Hippocampal formation (tissue), 2 donors: Measurements from ENCODE around the gene RASSF8.

Experiments used
- DNase-seq, 2 donors: peaks; one replicate each; lab custom pipeline; 2025; lab: John Stamatoyannopoulos, UW

Gene RASSF8

GRCh38 chr12:26062006-26062405 is 103.5 kb downstream of the RASSF8 start:
- DNase-seq, result no peak

GRCh38 chr12:26062566-26062965 is 104.1 kb downstream of the RASSF8 start:
- DNase-seq, result no peak

- no peak for DNase-seq
Observed at GRCh38 chr12:26065451-26065850, 107.0 kb downstream of the RASSF8 start.

- DNase-seq, result no peak
Observed at GRCh38 chr12:26068503-26068902, 110.0 kb downstream of the RASSF8 start.

- DNase-seq, result no peak
Observed at GRCh38 chr12:26069796-26070195, 111.3 kb downstream of the RASSF8 start.

- no peak for DNase-seq
Observed at GRCh38 chr12:26077915-26078702, 119.6 kb downstream of the RASSF8 start.

- DNase-seq, result no peak
Observed at GRCh38 chr12:26080911-26081310, 122.4 kb downstream of the RASSF8 start.

- DNase-seq, result no peak
Observed at GRCh38 chr12:26086936-26087335, 128.5 kb downstream of the RASSF8 start.

- DNase-seq, result no peak
Observed at GRCh38 chr12:26088998-26089397, 130.5 kb downstream of the RASSF8 start.

- no peak for DNase-seq
Observed at GRCh38 chr12:26090836-26091510, 132.5 kb downstream of the RASSF8 start.

- peak in 1 of 2 donors; percentile 29 for DNase-seq
Observed at GRCh38 chr12:26091822-26092221, 133.3 kb downstream of the RASSF8 start.

- DNase-seq, result no peak
Observed at GRCh38 chr12:26092346-26093105, 134.0 kb downstream of the RASSF8 start.

- no peak for DNase-seq
Observed at GRCh38 chr12:26095186-26095585, 136.7 kb downstream of the RASSF8 start.

GRCh38 chr12:26096036-26096435 is 137.6 kb downstream of the RASSF8 start:
- DNase-seq, result no peak

GRCh38 chr12:26097046-26097878 is 138.8 kb downstream of the RASSF8 start:
- peak; percentile 69 to 90 for DNase-seq

GRCh38 chr12:26100666-26101349 is 142.3 kb downstream of the RASSF8 start:
- DNase-seq, result no peak

- DNase-seq, result no peak
Observed at GRCh38 chr12:26101350-26101734, 142.9 kb downstream of the RASSF8 start.

GRCh38 chr12:26101763-26102162 is 143.3 kb downstream of the RASSF8 start:
- no peak for DNase-seq

- no peak for DNase-seq
Observed at GRCh38 chr12:26102953-26103352, 144.5 kb downstream of the RASSF8 start.

- no peak for DNase-seq
Observed at GRCh38 chr12:26106347-26106746, 147.9 kb downstream of the RASSF8 start.

- DNase-seq, result no peak
Observed at GRCh38 chr12:26108915-26109314, 150.4 kb downstream of the RASSF8 start.
